Prostate gland (tissue), 2 donors: ENCODE results near the gene WDR72. TPM values are rescaled to one million over a fixed set of nuclear protein-coding genes. Genes with fewer than 3 reads are reported as not detected.
A peak's percentile ranks its signal among the peaks of the same experiment; 100 is the strongest.

Source experiments
- DNase-seq: peaks from one replicate; pipeline ENCODE4 v3.0.0-alpha.2; 2019; ENCODE audit warnings: low spot score
- H3K27ac ChIP-seq, 2 donors: fragments of 200-600 bp; sonication (generic); 2 replicates each; pipeline ENCODE4 v1.5.1; 2017 to 2019
- H3K27me3 ChIP-seq: fragments of 200-600 bp; sonication (generic); replicated peaks from 2 replicates; pipeline ENCODE4 v1.5.1; 2019; ENCODE audit not compliant: insufficient read depth
- H3K36me3 ChIP-seq, 2 donors: fragments of 200-600 bp; sonication (generic); 1 replicate in 1 of 2; 2 replicates in 1 of 2; pipeline versions ENCODE4 v1.5.1 to v1.8.1; 2017 to 2019
- H3K4me1 ChIP-seq: fragments of 200-600 bp; sonication (generic); replicated peaks from 2 replicates; pipeline ENCODE4 v1.5.1; 2019
- H3K4me3 ChIP-seq, 2 donors: fragments of 200-600 bp; sonication (generic); 2 replicates each; pipeline ENCODE4 v1.5.1; 2017 to 2019
- H3K9me3 ChIP-seq: fragments of 200-600 bp; sonication (generic); 2 replicates; pipeline ENCODE4 v1.5.1; 2017
- POLR2A ChIP-seq: fragments of 450-650 bp; IDR thresholded peaks from one replicate; pipeline ENCODE4 v1.6.1; 2016; ENCODE audit warnings: antibody characterized with exemption, mild to moderate bottlenecking
- POLR2AphosphoS5 ChIP-seq: sonication (generic); formaldehyde crosslinking; IDR thresholded peaks from one replicate; pipeline ENCODE4 v1.6.1; 2017; ENCODE audit warnings: antibody characterized with exemption
- WGBS: methylation state at CpG from one replicate; pipeline ENCODE4 v1.1.5; 2018; 5-methylcytosine and 5-hydroxymethylcytosine counted together
- intact Hi-C: fragments of 100-400 bp; cut with DNase I; formaldehyde crosslinking; loops from one replicate; pipeline ENCODE4 v1.14.2; 2022
- total RNA-seq, 2 donors: library from RNA; depleted of rRNA; stranded (reverse); fragments of >200 nt; gene quantifications; one replicate each; pipeline ENCODE4 v1.1.0, GENCODE V29; 2016
- TF ChIP-seq, protein P1 (sequence below), 4 experiments: fragments of 200-600 bp in 2 of 4; fragments of 450-650 bp in 2 of 4; sonication (generic) in 2 of 4; IDR thresholded peaks; 1 replicate in 3 of 4; 2 replicates in 1 of 4; pipeline ENCODE4 v1.5.1; 2016 to 2019; ENCODE audit warnings: antibody characterized with exemption in 4 of 4, mild to moderate bottlenecking in 2 of 4, moderate library complexity in 2 of 4

The WDR72 gene
- total RNA-seq, 2 donors from 2014 or later: 0.64 to 0.80 TPM

DNA sequence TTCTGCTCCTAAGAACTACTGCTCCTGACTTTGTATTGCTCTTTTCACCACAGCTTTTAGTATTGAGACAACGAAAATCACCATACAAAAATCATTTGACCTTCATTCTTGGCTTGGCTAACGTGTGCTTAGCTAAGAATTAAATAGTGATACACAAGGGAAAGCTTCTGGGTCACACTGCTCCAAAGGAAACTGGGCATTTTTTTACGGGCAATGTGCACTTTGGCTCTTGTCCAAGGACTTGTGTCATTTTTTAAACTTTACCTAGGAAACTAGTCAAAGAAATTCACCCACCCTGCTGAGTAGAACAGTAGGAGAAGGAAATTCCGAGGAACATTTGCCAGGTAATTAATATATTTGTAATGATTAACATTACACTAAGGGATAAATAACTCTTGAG, 19.8 kb downstream of the WDR72 start:
- H3K9me3 ChIP-seq: no peaks in the 10 kb centered on the region
- intact Hi-C loops: no loop called here

DNA sequence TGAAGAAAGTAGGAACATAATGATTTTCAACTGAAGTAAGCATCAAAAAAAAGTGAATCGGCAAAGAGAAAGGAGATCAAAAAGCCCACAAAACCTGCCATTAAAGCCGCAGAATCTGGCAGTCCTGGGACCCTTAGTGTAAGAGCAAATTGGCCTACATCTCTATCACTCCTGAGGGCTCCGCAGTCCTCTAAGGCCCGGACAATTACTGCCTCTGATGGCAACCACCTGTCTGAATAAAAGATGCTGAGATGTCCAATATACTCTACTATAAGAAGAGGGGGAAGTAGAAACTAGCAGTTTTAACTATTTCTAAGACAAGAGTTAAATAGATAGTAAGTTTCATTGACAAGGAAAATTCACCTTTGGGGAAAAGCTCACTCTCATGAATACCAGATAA, 20.3 kb downstream of the WDR72 start:
- H3K27ac ChIP-seq: no peak overlapping the region
- no peaks in the 10 kb centered on the region for H3K4me1 ChIP-seq
- intact Hi-C loops: no loop called here
- H3K4me3 ChIP-seq: no peak overlapping the region
- no peaks in the 10 kb centered on the region for H3K36me3 ChIP-seq
- no peaks in the 10 kb centered on the region for H3K27me3 ChIP-seq
- no peak for DNase-seq
- H3K9me3 ChIP-seq: no peaks in the 10 kb centered on the region
- WGBS: 65% methylated on average over 4 of the region's 4 CpGs
- TF ChIP-seq, protein P1, sequence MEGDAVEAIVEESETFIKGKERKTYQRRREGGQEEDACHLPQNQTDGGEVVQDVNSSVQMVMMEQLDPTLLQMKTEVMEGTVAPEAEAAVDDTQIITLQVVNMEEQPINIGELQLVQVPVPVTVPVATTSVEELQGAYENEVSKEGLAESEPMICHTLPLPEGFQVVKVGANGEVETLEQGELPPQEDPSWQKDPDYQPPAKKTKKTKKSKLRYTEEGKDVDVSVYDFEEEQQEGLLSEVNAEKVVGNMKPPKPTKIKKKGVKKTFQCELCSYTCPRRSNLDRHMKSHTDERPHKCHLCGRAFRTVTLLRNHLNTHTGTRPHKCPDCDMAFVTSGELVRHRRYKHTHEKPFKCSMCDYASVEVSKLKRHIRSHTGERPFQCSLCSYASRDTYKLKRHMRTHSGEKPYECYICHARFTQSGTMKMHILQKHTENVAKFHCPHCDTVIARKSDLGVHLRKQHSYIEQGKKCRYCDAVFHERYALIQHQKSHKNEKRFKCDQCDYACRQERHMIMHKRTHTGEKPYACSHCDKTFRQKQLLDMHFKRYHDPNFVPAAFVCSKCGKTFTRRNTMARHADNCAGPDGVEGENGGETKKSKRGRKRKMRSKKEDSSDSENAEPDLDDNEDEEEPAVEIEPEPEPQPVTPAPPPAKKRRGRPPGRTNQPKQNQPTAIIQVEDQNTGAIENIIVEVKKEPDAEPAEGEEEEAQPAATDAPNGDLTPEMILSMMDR (IDR thresholded peaks at IDR 0.05): no peak
- TF ChIP-seq POLR2AphosphoS5: no peak

More for the DNA sequence above, 19.8 kb downstream of the WDR72 start:
- no peaks in the 10 kb centered on the region for H3K4me1 ChIP-seq
- H3K27me3 ChIP-seq: no peaks in the 10 kb centered on the region
- TF ChIP-seq, protein P1 (IDR thresholded peaks at IDR 0.05): no peak
- TF ChIP-seq POLR2A (no peak), POLR2AphosphoS5 (no peak)
- H3K4me3 ChIP-seq: no peak overlapping the region
- H3K36me3 ChIP-seq: no peaks in the 10 kb centered on the region
- no peak overlapping the region for H3K27ac ChIP-seq
- 16% methylated on average over 4 of the region's 4 CpGs for WGBS
- DNase-seq: no peak

DNA sequence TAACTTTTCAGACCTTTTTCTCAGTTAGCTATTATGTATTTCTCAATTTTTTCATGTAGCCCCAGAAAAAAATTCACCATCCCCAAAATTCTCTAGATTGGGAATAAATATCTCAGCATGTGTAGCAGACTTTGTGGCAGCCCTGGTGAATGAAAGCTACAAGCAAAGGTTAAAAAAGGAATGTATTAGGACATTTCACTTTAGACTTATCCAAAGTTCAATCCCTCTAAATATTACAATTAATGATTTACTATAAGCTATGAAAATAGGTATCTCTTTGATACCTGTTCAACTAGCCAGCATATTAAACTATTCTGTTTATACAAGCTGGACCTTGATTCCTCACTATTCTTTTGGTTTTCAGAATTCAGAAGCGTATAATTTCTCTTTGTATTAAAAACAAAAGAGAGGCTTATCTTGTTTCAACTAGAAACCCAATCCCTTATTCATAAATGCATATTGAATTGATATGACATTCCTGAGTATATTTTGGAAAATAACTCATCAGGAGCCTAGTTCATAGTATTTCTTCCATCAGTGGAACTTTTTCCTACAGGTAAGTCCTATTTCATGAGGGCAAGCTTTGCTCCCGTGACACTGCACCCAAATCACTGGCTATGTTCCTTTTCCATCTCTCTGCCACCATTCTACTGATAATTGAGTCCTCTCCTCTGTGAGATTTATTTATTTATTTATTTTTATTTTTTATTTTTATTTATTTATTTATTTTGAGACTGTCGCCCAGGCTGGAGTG, 38.0 kb downstream of the WDR72 start:
- 82% methylated on average over 3 of the region's 3 CpGs for WGBS

DNA sequence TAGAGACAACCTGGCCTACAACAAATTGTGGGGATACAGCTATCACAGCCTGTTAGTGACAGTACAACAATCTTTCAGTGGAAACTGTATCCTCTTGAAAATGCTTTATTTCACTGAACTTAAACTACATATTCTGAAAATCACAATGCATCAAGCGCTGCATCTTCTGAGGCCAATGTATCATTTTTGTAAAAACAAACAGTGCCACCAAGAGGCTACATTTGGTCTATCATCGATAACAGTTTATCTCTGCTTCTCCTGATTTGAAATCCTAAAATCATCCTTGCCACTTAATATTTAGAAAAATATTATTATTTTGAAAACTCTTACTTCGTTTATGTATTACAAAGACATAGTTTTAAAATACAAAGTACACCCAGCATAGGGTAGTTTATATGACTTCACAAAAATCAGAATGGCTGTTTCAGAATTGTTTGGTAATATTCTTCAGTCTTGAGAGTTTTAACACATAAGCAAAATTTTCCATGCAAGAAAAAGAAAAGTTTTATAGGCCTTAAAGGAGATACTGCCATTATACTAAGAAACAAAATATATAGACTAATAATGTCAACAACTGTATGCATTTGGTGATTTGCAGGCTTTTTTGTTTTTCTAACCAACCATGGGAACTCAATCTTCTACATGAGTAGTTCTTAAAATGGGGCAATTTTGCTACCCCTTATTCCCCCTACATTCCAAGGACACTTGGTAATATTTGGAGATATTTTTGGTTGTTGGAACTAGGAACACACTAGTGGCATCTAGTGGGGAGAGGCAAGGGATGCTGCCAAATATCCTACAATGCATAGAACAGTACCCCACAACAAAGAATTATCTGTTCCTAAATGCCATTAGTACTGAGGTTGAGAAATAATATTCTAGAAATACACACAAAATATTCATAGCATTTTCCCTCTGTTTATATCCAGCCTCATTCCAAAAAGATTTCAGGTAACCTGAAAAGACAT, 42.3 kb downstream of the WDR72 start:
- no peak for DNase-seq
- no peaks in the 10 kb centered on the region for H3K36me3 ChIP-seq
- no peaks in the 10 kb centered on the region for H3K4me1 ChIP-seq
- no peaks in the 10 kb centered on the region for H3K27me3 ChIP-seq
- 25% methylated on average over 3 of the region's 3 CpGs for WGBS
- intact Hi-C loops: no loop called here
- no peaks in the 10 kb centered on the region for H3K9me3 ChIP-seq
- H3K4me3 ChIP-seq: no peak overlapping the region
- H3K27ac ChIP-seq: no peak overlapping the region
- TF ChIP-seq POLR2AphosphoS5: no peak
- TF ChIP-seq, protein P1 (IDR thresholded peaks at IDR 0.05): peak in 3 of 4 experiments; percentile 10 to 29 (median 20)

More for the DNA sequence above, 38.0 kb downstream of the WDR72 start:
- no peak for DNase-seq
- Histone ChIP-seq H3K4me1 (no peaks in the 10 kb centered on the region), H3K27me3 (no peaks in the 10 kb centered on the region), H3K4me3 (no peak overlapping the region), H3K27ac (no peak overlapping the region), H3K36me3 (no peaks in the 10 kb centered on the region), H3K9me3 (no peaks in the 10 kb centered on the region)
- TF ChIP-seq POLR2A (no peak), POLR2AphosphoS5 (no peak)
- TF ChIP-seq, protein P1 (IDR thresholded peaks at IDR 0.05): no peak
- intact Hi-C loops: no loop called here
